ENCODE data around the gene DYNC2LI1.

The DYNC2LI1 gene

DNA sequence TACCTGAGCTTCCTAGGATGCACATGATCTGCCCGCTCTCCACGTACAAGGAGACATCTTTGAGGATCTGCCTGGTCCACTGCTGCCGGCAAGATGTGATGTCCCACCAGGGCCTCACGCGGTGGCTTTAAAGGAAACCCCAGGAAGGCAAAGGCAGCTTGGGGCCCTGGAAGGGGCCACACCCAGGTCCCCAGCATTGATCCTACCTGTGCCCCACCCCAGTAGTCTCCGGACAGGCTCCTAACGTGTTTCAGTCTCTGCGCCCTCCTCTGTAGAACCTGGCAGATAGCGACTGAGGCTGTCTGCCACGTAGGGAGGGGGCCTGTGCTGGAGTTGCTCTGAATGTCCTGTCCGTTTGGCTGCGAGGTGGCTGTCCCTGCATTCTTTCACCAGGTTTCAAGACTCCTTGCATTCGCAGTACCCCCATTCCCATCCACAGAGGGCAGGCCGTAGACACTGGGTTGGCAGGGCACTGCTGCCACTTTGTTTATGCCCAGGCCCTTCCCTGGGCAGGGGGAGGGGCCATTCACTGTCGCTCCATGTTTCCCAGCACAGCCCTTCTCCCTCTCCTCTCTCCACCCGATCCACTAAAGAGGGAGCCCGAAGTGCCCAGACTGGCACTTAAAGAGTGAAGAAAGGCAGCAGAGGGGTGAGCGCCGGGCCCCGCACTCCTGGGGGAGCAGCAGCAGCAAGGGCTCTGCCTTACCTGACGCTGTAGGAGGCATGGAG, 64.2 kb downstream of the DYNC2LI1 start:
- in situ Hi-C loops (cut with HindIII; ENCODE audit: low sequenced_read_pairs): no loop called here
- no peak for DNase-seq (ENCODE audit: low read depth, low spot score)
- no peak overlapping the region for H3K4me3 ChIP-seq (ENCODE audit: low read depth, low read length)
- TF ChIP-seq CTCF (IDR thresholded peaks at IDR 0.05; ENCODE audit: low read depth, low read length): no peak

DNA sequence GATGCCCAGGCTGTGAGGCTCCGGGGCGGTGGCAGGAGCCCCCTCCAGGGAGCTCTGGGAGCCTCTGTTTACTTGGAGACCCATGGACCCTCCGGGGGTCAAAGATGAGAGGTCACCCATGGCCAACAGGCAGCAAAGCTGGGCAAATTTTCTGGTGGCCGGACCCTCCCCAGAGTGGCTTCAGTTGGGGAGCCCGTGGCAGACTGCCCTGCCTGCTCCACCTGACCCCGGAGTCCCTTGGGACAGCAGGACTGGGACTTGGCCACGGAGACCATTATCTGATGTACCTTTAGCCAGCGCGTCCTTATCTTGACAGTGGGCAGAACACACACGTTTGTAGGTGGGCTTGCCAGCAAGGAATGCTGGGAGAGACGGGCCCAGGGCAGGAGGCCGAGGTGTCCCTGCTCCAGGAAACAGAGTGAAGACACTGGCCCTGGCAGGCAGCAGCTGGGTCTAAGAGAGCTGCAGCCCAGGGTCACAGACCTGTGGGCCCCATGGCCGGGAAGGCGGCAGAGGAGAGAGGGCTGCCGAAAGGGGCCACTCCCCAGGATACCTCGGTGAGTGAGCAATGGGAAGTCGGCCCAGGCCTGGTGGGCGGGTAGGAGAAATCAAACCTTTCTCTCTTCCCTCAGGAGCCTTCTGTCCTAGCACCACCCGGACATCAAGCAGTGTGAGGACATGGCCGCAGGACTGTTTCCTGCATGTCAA, 64.9 kb downstream of the DYNC2LI1 start, which contains the start of the genes ABCG5 and ABCG8:
ABCG5 (minus strand) TSS at position 280 of the 708 bp plus-strand sequence; CDS start at position 120, 160 bp downstream.
ABCG8 (plus strand) TSS at position 412 of the 708 bp plus-strand sequence; CDS start at position 495, 83 bp downstream.
- H3K4me3 ChIP-seq (ENCODE audit: low read depth, low read length): no peak within 1 kb of the TSS
- in situ Hi-C loops (cut with HindIII; ENCODE audit: low sequenced_read_pairs): no loop called here
- DNase-seq (ENCODE audit: low read depth, low spot score): no peak
- TF ChIP-seq CTCF (IDR thresholded peaks at IDR 0.05; ENCODE audit: low read depth, low read length): no peak

- in situ Hi-C loops (cut with HindIII; ENCODE audit: low sequenced_read_pairs): no loop called here
- no peak for DNase-seq (ENCODE audit: low read depth, low spot score)
- no peak overlapping the region for H3K4me3 ChIP-seq (ENCODE audit: low read depth, low read length)
- TF ChIP-seq CTCF (IDR thresholded peaks at IDR 0.05; ENCODE audit: low read depth, low read length): no peak
Measured at GRCh38 chr2:43839776-43840564, 66.1 kb downstream of the DYNC2LI1 start.

GRCh38 chr2:43840965-43841364, 67.1 kb downstream of the DYNC2LI1 start:
- no peak for DNase-seq (ENCODE audit: low read depth, low spot score)

GRCh38 chr2:43841949-43842865, 68.4 kb downstream of the DYNC2LI1 start:
- H3K4me3 ChIP-seq (ENCODE audit: low read depth, low read length): no peak overlapping the region
- DNase-seq (ENCODE audit: low read depth, low spot score): no peak
- in situ Hi-C loops (cut with HindIII; ENCODE audit: low sequenced_read_pairs): no loop called here
- TF ChIP-seq CTCF (IDR thresholded peaks at IDR 0.05; ENCODE audit: low read depth, low read length): no peak

More at GRCh38 chr2:43840965-43841364, 67.1 kb downstream of the DYNC2LI1 start:
- no peak overlapping the region for H3K4me3 ChIP-seq (ENCODE audit: low read depth, low read length)
- in situ Hi-C loops (cut with HindIII; ENCODE audit: low sequenced_read_pairs): no loop called here
- no peak for TF ChIP-seq CTCF (IDR thresholded peaks at IDR 0.05; ENCODE audit: low read depth, low read length)

Measured in astrocyte of the spinal cord (primary cell).